NT2/D1 (cell line): ENCODE data around the gene PELI2.

Experiments
- DNase-seq: peaks from one replicate; pipeline ENCODE4 v3.0.0-alpha.2; 2011; ENCODE audit warnings: low read depth, low spot score
- H3K27me3 ChIP-seq: 2 replicates; pipeline ENCODE4 v1.6.0; 2011; ENCODE audit warnings: mild to moderate bottlenecking; ENCODE audit not compliant: insufficient read length, insufficient read depth
- H3K36me3 ChIP-seq: 2 replicates; pipeline ENCODE4 v1.6.1; 2011; ENCODE audit warnings: mild to moderate bottlenecking, low read length, mixed read lengths; ENCODE audit not compliant: insufficient read depth, insufficient read length
- H3K4me1 ChIP-seq: 2 replicates; pipeline ENCODE4 v1.5.1; 2011; ENCODE audit not compliant: insufficient read depth, insufficient read length
- H3K4me3 ChIP-seq: 2 replicates; pipeline ENCODE4 v1.5.1; 2011; ENCODE audit warnings: low read depth; ENCODE audit not compliant: insufficient read length
- H3K9ac ChIP-seq: 2 replicates; pipeline ENCODE4 v1.6.0; 2011; ENCODE audit warnings: low read depth; ENCODE audit not compliant: insufficient read length
- H3K9me3 ChIP-seq: 2 replicates; pipeline ENCODE4 v1.5.1; 2011; ENCODE audit warnings: mild to moderate bottlenecking, low read length; ENCODE audit not compliant: insufficient read depth
- SUZ12 ChIP-seq: IDR thresholded peaks from 2 replicates; pipeline ENCODE4 v1.6.1; 2011; ENCODE audit not compliant: insufficient read length, insufficient read depth; ENCODE audit errors: extremely low read depth
- YY1 ChIP-seq: IDR thresholded peaks from 2 replicates; pipeline ENCODE4 v1.6.1; 2011; ENCODE audit not compliant: insufficient read length, insufficient read depth
- ZNF274 ChIP-seq: IDR thresholded peaks from 2 replicates; pipeline ENCODE4 v1.6.1; 2011; ENCODE audit warnings: mild to moderate bottlenecking, low read depth, low read length

PELI2 gene

DNA sequence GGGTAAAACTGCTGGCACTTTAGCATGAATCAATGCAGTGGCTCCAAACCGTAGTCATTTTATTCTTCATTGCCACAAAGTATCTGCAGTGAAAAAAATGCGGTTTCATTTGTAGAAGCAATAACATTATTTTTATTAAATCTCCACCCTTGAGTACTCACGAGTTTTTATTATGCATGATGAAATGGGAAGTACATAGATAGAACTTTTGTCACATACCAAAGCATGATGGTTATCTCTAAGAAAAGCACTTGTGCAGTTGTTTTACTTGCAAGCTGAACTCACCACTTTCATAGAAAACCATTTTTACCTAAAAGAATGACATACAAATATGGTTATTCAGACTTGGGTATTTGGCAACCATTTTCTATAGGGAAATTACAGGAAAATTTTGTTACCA, 90.3 kb downstream of the PELI2 start:
- Histone ChIP-seq H3K9me3 (no peaks in the 10 kb centered on the region), H3K9ac (no peak overlapping the region), H3K4me1 (peaks cover 5% of the 10 kb centered on the region), H3K36me3 (no peaks in the 10 kb centered on the region), H3K27me3 (no peaks in the 10 kb centered on the region), H3K4me3 (no peak overlapping the region)
- DNase-seq: no peak
- TF ChIP-seq SUZ12 (no peak), ZNF274 (no peak), YY1 (no peak)

DNA sequence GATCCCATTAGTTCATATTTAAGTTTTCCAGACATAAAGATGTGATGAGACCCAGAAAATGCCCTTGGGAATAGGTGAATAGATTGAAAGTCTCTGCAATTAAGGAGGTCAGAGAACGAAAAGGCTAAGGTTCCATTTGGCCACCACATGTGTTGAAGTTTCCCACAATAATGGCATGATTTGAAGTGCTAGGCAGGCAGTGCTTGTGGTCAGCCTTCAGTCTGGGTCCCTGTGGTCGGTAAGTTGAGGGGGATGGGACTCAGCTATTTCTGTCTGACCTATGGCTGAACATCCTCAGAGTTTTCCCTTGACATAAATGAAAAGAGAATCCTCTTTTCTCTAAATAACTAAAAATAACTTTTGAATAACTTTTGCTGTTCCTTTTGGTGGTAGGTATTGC, 92.4 kb downstream of the PELI2 start:
- H3K4me1 ChIP-seq: peaks cover 5% of the 10 kb centered on the region
- no peaks in the 10 kb centered on the region for H3K9me3 ChIP-seq
- no peak overlapping the region for H3K4me3 ChIP-seq
- no peak for TF ChIP-seq SUZ12
- no peak for TF ChIP-seq YY1
- no peak for TF ChIP-seq ZNF274
- H3K36me3 ChIP-seq: no peaks in the 10 kb centered on the region
- no peak overlapping the region for H3K9ac ChIP-seq
- DNase-seq: no peak
- no peaks in the 10 kb centered on the region for H3K27me3 ChIP-seq

DNA sequence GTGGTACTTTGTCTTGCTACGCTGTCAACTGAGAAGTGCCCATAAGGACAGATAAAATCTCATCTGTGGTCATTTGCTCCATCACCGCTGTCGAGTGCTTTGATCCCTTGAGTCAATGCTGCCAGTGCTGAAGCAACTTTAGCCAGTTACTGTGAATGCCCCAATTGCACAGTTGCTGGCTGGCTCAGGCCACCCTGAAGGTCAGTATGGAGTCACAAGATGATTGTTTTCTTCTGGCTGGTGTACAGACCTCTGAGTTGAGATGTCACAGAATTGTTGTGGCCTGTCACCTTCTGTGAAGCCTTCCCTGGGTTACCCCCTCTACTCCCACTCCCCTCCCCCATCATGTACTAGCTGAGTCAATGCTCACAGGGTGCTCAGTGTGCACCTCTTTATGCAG, 92.9 kb downstream of the PELI2 start:
- no peak for DNase-seq
- Histone ChIP-seq H3K27me3 (no peaks in the 10 kb centered on the region), H3K9ac (no peak overlapping the region), H3K36me3 (no peaks in the 10 kb centered on the region), H3K9me3 (no peaks in the 10 kb centered on the region), H3K4me1 (peaks cover 5% of the 10 kb centered on the region), H3K4me3 (no peak overlapping the region)
- TF ChIP-seq SUZ12 (no peak), ZNF274 (no peak), YY1 (no peak)

DNA sequence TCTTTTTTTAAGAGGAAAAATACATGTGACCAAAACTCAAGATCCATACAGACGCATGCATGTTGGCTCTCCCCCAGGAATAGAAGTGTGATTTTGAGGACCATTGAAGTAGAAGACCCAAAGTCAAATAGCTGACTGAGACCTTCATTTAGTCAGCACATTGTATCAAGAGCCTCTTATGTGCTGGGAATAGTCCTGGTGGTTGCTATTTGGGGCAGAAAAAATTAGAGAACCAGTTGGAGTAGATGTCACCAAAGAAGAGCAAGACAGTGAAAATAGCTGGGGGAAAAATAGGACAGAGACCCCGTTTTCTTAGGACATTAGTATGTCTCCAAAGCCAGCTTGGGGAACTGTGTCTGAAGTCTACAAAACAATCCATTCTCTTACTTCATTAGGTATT, 93.6 kb downstream of the PELI2 start:
- H3K4me3 ChIP-seq: no peak overlapping the region
- peaks cover 5% of the 10 kb centered on the region for H3K4me1 ChIP-seq
- no peaks in the 10 kb centered on the region for H3K36me3 ChIP-seq
- no peak for DNase-seq
- H3K9me3 ChIP-seq: no peaks in the 10 kb centered on the region
- no peak for TF ChIP-seq ZNF274
- no peak for TF ChIP-seq SUZ12
- no peak for TF ChIP-seq YY1
- no peak overlapping the region for H3K9ac ChIP-seq
- H3K27me3 ChIP-seq: no peaks in the 10 kb centered on the region

DNA sequence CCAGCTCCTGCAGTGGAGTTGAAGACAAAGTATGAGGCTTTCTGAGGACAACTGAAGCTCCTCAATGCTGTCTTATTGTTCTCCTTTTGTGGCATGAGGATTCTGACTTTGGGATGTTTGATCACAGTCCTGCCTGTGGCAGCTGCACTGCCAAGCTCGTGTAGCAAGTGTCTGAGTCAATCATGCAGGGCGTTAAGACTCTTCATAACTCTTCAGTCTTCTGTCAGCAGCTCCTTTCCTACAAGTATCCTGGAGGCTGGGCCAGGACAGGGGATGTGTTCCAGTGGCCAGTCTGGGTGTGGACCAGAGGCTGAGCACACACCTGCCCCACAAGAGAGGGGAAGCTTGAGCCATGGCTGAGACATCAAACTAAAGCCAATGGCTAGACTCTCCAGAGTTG, 94.3 kb downstream of the PELI2 start:
- no peak for TF ChIP-seq ZNF274
- TF ChIP-seq SUZ12: no peak
- TF ChIP-seq YY1: no peak
- H3K36me3 ChIP-seq: no peaks in the 10 kb centered on the region
- H3K4me1 ChIP-seq: peaks cover 5% of the 10 kb centered on the region
- H3K27me3 ChIP-seq: no peaks in the 10 kb centered on the region
- no peak overlapping the region for H3K4me3 ChIP-seq
- no peaks in the 10 kb centered on the region for H3K9me3 ChIP-seq
- no peak for DNase-seq
- H3K9ac ChIP-seq: no peak overlapping the region

DNA sequence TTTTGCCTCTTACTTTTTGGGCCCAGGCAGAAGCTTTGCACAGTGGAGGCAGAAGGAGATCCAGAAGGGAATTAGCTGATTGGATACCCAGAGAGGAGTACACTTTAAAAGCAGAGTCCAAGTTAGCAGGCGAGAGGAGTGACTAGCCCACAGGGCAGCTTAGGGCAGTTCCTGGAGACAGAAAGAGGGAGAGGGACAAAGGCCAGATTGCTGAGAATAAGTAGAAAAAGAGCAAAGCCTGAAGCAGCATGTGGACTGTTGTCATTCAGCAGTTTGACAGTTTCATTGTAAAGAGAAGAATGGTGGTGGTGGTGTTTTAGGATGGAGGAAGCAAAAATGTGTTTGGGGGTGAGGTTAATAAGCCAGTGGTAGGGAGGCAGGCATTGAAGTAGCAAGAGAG, 95.1 kb downstream of the PELI2 start:
- DNase-seq: no peak
- Histone ChIP-seq H3K36me3 (no peaks in the 10 kb centered on the region), H3K4me3 (no peak overlapping the region), H3K27me3 (no peaks in the 10 kb centered on the region), H3K4me1 (peaks cover 5% of the 10 kb centered on the region), H3K9me3 (no peaks in the 10 kb centered on the region), H3K9ac (no peak overlapping the region)
- TF ChIP-seq YY1 (no peak), ZNF274 (no peak), SUZ12 (no peak)

DNA sequence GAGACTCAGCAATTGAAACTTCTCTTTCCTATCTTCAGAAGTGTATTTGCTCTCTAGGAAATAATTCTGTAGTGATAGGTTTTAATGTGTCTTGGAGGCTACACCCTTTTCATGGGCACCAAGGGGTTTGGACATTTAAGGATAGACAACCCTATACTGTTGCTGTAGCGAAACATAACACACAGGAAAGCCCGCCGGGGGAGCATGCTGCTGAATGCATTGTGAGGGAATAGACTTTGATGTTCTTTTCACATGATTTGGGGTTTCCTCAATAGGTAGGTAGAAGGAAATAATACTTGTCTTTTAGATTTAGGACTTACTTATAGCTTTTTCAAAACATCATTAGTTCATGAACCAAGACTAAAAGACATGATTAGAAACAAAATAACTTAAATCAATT, 97.0 kb downstream of the PELI2 start:
- no peak for DNase-seq
- Histone ChIP-seq H3K4me1 (peaks cover 5% of the 10 kb centered on the region), H3K36me3 (no peaks in the 10 kb centered on the region), H3K27me3 (no peaks in the 10 kb centered on the region), H3K4me3 (no peak overlapping the region), H3K9me3 (no peaks in the 10 kb centered on the region), H3K9ac (no peak overlapping the region)
- TF ChIP-seq YY1: no peak
- TF ChIP-seq ZNF274: no peak
- TF ChIP-seq SUZ12: no peak

DNA sequence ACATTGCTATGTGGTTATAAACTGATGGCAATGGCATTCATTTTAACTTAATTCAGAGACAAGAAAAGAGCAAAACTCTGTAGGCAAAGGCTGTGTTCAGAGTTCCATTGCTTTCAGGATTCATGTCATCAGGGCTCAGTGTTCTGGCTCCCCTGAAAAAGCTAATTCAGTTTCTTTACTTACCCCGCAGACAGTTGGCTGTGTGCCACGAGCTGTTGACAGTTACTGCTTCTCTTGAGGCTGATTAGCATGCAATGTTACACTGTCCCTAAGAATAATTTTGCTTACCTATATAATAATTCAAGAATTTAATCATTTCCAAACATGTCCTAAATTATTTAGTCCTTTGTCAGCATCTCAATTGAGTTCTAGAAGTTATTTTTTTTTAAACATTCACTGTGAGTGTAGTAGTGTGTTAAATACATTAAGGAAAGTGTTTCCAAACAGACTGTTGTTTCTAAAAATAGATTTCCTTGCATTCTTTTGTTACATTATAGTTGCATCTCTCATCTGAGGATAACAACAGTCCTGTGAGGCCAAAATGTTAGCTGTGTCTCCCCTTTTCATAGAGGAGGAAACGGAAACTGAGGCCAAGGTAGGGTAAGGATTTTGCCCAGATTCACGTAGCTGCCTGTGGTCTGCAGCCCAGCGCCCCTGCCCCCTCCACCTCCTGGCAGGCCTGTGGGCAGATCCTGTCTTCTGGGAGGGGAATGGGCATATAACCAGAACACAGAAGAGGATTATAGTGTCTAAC, 98.6 kb downstream of the PELI2 start:
- TF ChIP-seq SUZ12 (no peak), ZNF274 (no peak), YY1 (no peak)
- Histone ChIP-seq H3K27me3 (no peaks in the 10 kb centered on the region), H3K36me3 (no peaks in the 10 kb centered on the region), H3K9me3 (no peaks in the 10 kb centered on the region), H3K9ac (no peak overlapping the region), H3K4me3 (no peak overlapping the region), H3K4me1 (peaks cover 5% of the 10 kb centered on the region)
- no peak for DNase-seq
